GM18526 (cell line): ENCODE data around the gene TDG.

Source experiments
- POLR2A ChIP-seq: IDR thresholded peaks from 3 replicates; pipeline ENCODE4 v1.6.1; 2011; ENCODE audit not compliant: insufficient read length; ENCODE audit errors: extremely low read depth

TDG gene

DNA sequence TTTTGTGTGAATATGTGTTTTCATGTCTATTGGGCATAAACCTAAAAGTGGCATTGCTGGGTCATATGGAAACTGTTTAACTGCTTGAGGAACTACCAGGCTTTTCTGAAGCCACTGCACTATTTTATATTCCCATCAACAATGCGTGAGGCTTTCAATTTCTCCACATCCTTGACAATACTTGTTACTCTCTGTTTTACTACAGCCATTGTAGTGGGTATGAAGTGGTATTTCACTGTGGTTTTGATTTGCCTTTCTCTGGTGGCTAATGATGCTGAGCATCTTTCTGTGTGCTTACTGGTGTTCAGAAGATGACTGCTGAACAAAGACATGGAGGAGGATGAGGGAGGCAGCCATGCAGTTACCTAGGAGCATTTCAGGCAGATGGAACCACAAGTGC, 13.2 kb upstream of the TDG start:
- no peak for TF ChIP-seq POLR2A

DNA sequence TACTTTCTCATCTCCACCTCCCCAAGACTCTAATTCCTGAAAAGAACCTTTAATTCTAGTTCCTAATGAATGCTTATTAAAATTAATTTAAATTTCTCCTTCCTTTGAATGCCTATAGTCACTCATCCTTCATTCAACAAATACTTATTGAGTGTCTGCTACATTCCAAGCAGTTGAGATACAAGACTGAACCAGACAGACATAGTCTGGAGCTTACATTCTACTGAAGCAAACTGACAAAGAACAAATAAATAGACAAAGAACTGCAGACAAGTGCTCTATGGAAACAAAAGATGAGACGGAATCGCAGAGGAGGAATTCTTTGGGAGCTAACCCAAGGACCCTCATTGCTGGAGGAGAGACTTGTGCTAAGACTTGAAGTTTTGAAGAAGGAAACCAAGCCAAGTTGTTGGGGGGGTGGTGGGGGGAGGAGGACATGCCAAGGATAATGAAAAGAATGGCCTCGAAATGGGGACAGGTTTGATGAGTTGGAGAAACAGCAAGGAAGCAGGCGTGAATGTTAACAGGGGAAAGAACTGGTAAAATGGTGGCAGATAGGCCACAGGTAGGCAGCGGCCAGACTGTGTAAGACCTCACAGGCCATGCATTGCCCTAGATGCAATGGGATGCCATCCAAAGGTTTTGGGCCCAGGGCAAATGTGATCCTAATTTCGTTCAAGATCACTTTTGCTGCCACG, 9.7 kb upstream of the TDG start:
- TF ChIP-seq POLR2A = no peak

DNA sequence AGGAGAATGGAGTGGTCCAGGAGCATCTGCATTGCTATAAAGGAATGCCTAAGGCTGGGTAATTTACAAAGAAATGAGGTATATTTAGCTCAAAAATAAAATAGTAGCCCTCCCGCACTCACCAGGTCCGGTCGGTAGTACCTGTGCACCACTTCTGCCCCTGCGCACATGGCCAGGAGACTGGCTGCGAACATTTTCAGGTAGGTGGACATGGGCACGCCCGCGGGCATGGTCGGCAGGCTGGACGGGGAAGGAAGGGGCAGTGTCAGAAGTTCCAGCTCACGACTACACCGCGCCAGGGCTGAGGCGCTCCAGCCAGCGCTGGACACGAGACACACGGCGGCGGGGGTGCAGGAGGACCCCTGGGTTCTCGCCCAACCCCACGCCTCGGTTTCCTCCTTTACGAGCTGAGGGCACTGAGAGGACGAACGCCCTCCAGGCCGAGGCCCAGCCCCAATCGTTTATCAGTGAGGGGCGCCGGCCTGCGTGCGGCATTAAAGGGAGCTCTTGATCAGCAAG, 9.1 kb upstream of the TDG start:
- no peak for TF ChIP-seq POLR2A

DNA sequence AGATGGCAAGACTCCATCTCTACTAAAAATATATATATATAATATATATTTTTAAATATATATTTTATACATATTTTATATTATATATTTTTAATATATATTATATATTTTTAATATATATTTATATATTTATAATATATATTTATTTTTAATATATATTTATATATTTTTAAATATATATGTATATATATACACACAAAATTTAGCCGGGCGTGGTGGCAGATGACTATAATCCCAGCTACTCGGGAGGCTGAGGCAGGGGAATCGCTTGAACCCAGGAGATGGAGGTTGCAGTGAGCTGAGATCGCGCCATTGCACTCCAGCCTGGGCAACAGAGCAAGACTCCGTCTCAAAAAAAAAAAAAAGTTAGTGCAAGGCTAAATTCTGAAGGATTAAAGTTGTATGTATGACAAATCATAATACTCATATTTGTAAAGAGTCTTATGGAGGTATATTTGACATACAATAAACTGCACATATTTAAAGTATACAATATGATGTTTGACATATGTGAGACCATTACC, 7.7 kb upstream of the TDG start:
- TF ChIP-seq POLR2A = no peak

- TF ChIP-seq POLR2A = no peak
Measured at GRCh38 chr12:103958621-103959020, 7.1 kb upstream of the TDG start.

GRCh38 chr12:103960616-103961227, 5.0 kb upstream of the TDG start:
- TF ChIP-seq POLR2A = no peak

GRCh38 chr12:103962493-103962892, 3.2 kb upstream of the TDG start:
- no peak for TF ChIP-seq POLR2A

DNA sequence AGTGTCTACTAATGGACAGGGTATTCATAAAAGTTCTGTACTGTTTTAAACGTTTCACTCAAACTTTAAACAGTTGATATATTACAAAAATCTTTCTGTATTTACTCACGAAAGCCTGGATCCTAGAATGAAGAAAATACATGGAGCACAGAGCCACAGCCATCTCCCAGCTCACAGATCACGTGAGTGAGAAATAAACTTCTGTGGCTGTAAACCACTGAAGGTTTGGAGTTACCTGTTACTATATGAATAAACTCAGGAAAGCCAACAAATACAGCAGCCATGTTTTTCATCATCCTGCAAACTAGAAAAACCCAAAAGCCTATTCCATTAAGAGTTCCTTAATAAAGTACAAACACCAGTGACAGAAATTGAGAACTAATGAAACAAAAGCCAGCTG, 867 bp upstream of the TDG start:
- no peak for TF ChIP-seq POLR2A

DNA sequence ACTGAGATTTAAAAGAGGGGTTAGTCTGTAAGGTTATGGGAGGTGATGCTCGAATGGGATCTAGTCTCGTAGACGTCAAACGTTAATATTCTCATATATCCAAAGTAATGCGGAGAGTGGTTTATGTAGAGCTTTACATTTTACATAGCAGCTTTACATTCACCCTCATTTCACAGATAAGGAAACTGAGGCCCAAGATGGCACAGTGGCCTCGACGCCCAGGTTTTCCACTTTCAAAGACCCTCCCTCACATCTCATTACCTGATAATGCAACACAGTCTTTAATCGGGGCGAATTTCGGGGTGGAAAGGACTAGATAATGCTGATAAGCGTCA, 450 bp upstream of the TDG start:
- TF ChIP-seq POLR2A = no peak

DNA sequence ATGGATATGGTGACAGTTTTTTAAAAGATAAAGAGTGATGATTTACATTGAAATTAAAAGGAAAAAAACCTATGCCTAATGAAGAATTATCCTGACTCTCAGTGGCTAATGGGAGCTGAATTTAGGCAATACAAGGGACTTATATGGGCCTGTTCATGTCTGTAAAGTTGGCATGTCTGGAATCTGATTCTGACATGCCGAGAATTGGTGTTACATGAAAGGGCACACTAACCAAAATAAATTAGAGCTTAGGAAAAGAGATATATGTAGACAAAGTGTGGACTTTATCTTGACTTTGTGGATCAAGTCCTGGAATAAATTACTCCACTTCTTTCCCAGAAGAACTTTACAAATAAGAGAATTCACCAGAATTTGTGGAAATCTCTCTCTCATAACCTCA, 1.1 kb downstream of the TDG start:
- TF ChIP-seq POLR2A = no peak

GRCh38 chr12:103969391-103969790, 3.7 kb downstream of the TDG start:
- TF ChIP-seq POLR2A = no peak

DNA sequence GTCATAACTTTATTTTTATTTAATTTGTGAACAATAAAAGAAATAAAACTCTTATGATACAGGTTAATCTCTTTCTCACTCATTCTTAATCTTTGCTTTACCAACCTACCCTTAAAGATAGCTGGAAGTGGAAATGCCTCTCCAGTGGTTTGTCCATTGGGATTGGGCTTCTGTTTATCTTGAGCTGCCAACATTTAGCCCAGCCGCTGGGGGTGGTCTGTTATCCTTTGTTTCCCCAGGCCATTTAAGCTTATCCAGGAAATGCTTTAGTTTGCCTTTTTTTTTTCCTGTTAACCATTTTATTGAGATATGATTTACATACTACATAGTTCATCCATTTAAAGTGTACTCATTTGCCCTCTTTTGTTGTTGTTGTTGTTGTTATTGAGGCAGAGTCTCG, 8.2 kb downstream of the TDG start:
- no peak for TF ChIP-seq POLR2A

GRCh38 chr12:103975368-103975767, 9.7 kb downstream of the TDG start:
- no peak for TF ChIP-seq POLR2A

DNA sequence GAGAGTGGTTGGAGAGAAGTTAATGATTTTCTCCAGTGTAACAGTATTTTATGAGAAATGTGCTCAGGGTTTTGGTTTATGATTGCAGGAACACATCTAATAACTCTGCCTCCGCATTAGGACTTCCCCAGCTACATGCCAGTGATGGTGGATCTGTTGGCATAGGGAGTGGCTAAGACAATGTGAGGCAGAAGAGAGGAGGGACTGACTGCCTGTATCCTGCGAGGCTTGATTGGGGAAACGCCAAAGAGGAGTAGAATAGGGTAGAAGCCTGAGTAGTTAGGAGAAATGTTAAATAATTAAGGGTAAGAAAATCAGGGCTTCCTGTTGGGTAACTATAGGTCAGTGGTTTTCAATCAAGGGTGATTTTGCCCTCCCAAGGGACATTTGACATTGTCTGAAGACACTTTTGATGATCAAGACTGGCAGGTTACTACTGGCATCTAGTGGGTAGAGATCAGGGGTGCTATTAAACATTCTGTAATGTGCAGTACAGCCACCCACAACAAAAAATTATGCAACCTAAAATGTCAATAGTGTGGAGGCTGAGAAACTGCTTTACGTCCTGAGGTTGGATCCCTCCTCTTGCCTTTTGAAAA, 12.8 kb downstream of the TDG start:
- TF ChIP-seq POLR2A = no peak

GRCh38 chr12:103986829-103987228, 21.2 kb downstream of the TDG start:
- TF ChIP-seq POLR2A = no peak

DNA sequence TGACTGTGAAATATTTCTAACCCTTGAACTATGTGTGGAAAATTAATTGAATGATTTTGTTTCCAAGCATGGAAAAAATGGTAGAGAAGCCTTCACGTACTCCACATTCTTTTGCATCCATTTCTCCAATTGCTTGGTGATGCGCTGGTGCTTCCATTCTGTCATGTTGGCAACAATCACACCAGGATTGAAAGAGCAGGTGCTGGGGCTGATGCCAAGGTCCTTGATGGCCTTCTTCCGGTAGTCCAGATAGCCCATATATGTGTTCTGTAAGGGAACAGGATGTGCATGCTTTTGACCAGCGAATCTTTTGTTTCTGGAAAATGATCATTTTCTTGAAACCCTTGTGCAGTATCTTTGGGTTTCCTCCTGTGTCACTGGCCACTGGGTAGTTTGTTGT, 28.6 kb downstream of the TDG start:
- TF ChIP-seq POLR2A = no peak
